ENCODE data around the gene LRPAP1. TPM values are rescaled to one million over a fixed set of nuclear protein-coding genes. Genes with fewer than 3 reads are reported as not detected.
"Not testable (repeated sequence)": the region's sequence is repeated elsewhere in the genome, so short reads cannot be mapped to it uniquely, and the experiment has no call there.

The LRPAP1 gene
- total RNA-seq, 2 donors from 2014 or later: 44.9 to 48.7 TPM

- ATAC-seq; H3K27ac Mint-ChIP-seq; H3K9me3 Mint-ChIP-seq; DNase-seq (ENCODE audit: low spot score in 2 of 2); H3K36me3 Mint-ChIP-seq: not testable (repeated sequence)
Measured at GRCh38 chr4:3566701-3567100, 34.5 kb upstream of the LRPAP1 start.

GRCh38 chr4:3566301-3566700 lies 34.1 kb upstream of the LRPAP1 start:
- H3K9me3 Mint-ChIP-seq; ATAC-seq; H3K36me3 Mint-ChIP-seq; DNase-seq (ENCODE audit: low spot score in 2 of 2); H3K27ac Mint-ChIP-seq: not testable (repeated sequence)

GRCh38 chr4:3564948-3565347 lies 32.7 kb upstream of the LRPAP1 start:
- not testable (repeated sequence) for DNase-seq (ENCODE audit: low spot score in 2 of 2); H3K27ac Mint-ChIP-seq; ATAC-seq; H3K9me3 Mint-ChIP-seq; H3K36me3 Mint-ChIP-seq

- Mint-ChIP-seq H3K36me3 (no peaks in the 10 kb centered on the region), H3K9me3 (no peaks in the 10 kb centered on the region), H3K27ac (no peak overlapping the region)
- ATAC-seq (no peak), DNase-seq (ENCODE audit: low spot score in 2 of 2) (no peak)
Measured at GRCh38 chr4:3563403-3563802, 31.2 kb upstream of the LRPAP1 start.

GRCh38 chr4:3562127-3562526 lies 29.9 kb upstream of the LRPAP1 start:
- DNase-seq (ENCODE audit: low spot score in 2 of 2); H3K9me3 Mint-ChIP-seq; H3K27ac Mint-ChIP-seq; H3K36me3 Mint-ChIP-seq; ATAC-seq: not testable (repeated sequence)

- H3K27ac Mint-ChIP-seq; H3K36me3 Mint-ChIP-seq; DNase-seq (ENCODE audit: low spot score in 2 of 2); ATAC-seq; H3K9me3 Mint-ChIP-seq: not testable (repeated sequence)
Measured at GRCh38 chr4:3560465-3560864, 28.2 kb upstream of the LRPAP1 start.

- H3K36me3 Mint-ChIP-seq; H3K9me3 Mint-ChIP-seq; DNase-seq (ENCODE audit: low spot score in 2 of 2); ATAC-seq: not testable (repeated sequence)
- peak overlapping the region in 1 of 2 donors; percentile 29 for H3K27ac Mint-ChIP-seq
Measured at GRCh38 chr4:3559381-3560290, 27.4 kb upstream of the LRPAP1 start.

GRCh38 chr4:3558514-3558836 lies 26.3 kb upstream of the LRPAP1 start:
- not testable (repeated sequence) for ATAC-seq; H3K36me3 Mint-ChIP-seq; H3K27ac Mint-ChIP-seq; DNase-seq (ENCODE audit: low spot score in 2 of 2); H3K9me3 Mint-ChIP-seq

- not testable (repeated sequence) for H3K27ac Mint-ChIP-seq; H3K9me3 Mint-ChIP-seq; ATAC-seq; DNase-seq (ENCODE audit: low spot score in 2 of 2); H3K36me3 Mint-ChIP-seq
Measured at GRCh38 chr4:3557676-3558513, 25.7 kb upstream of the LRPAP1 start.

- not testable (repeated sequence) for H3K9me3 Mint-ChIP-seq; H3K27ac Mint-ChIP-seq; ATAC-seq; DNase-seq (ENCODE audit: low spot score in 2 of 2); H3K36me3 Mint-ChIP-seq
Measured at GRCh38 chr4:3557088-3557492, 24.9 kb upstream of the LRPAP1 start.

- not testable (repeated sequence) for DNase-seq (ENCODE audit: low spot score in 2 of 2); H3K36me3 Mint-ChIP-seq; H3K27ac Mint-ChIP-seq; H3K9me3 Mint-ChIP-seq; ATAC-seq
Measured at GRCh38 chr4:3556244-3556867, 24.1 kb upstream of the LRPAP1 start.

- not testable (repeated sequence) for H3K36me3 Mint-ChIP-seq; H3K9me3 Mint-ChIP-seq; H3K27ac Mint-ChIP-seq; DNase-seq (ENCODE audit: low spot score in 2 of 2); ATAC-seq
Measured at GRCh38 chr4:3555459-3556070, 23.3 kb upstream of the LRPAP1 start.

GRCh38 chr4:3551366-3551765 lies 19.1 kb upstream of the LRPAP1 start:
- not testable (repeated sequence) for DNase-seq (ENCODE audit: low spot score in 2 of 2); H3K27ac Mint-ChIP-seq; H3K36me3 Mint-ChIP-seq; ATAC-seq; H3K9me3 Mint-ChIP-seq

GRCh38 chr4:3550792-3551325 lies 18.6 kb upstream of the LRPAP1 start:
- not testable (repeated sequence) for H3K9me3 Mint-ChIP-seq, H3K27ac Mint-ChIP-seq, ATAC-seq, H3K36me3 Mint-ChIP-seq
- DNase-seq (ENCODE audit: low spot score in 2 of 2): peak in 1 of 2 donors; percentile 18

GRCh38 chr4:3550041-3550440 lies 17.8 kb upstream of the LRPAP1 start:
- not testable (repeated sequence) for DNase-seq (ENCODE audit: low spot score in 2 of 2)

GRCh38 chr4:3549694-3550001 lies 17.4 kb upstream of the LRPAP1 start:
- not testable (repeated sequence) for H3K36me3 Mint-ChIP-seq; H3K9me3 Mint-ChIP-seq; DNase-seq (ENCODE audit: low spot score in 2 of 2); H3K27ac Mint-ChIP-seq; ATAC-seq

More at GRCh38 chr4:3550041-3550440, 17.8 kb upstream of the LRPAP1 start:
- ATAC-seq, H3K9me3 Mint-ChIP-seq, H3K36me3 Mint-ChIP-seq, H3K27ac Mint-ChIP-seq: not testable (repeated sequence)
